Stimulated activated CD8-positive, alpha-beta memory T cell treated with anti-CD3 and anti-CD28 coated beads, Interleukin-4, amount 100 ng/mL, for 4 hours (primary cell): ENCODE data around the gene RAET1G.

Experiments
- DNase-seq, 2 donors: peaks; one replicate each; pipeline ENCODE4 v3.0.0-alpha.2; 2020; ENCODE audit warnings: low read depth in 2 of 2, low spot score in 1 of 2

The RAET1G gene

GRCh38 chr6:149869275-149869892 is 53.5 kb downstream of the RAET1G start:
- DNase-seq: no peak

GRCh38 chr6:149867876-149868640 is 54.9 kb downstream of the RAET1G start:
- DNase-seq: no peak
